ENCODE measurements around the gene ADAMTS8.

ADAMTS8 gene

DNA sequence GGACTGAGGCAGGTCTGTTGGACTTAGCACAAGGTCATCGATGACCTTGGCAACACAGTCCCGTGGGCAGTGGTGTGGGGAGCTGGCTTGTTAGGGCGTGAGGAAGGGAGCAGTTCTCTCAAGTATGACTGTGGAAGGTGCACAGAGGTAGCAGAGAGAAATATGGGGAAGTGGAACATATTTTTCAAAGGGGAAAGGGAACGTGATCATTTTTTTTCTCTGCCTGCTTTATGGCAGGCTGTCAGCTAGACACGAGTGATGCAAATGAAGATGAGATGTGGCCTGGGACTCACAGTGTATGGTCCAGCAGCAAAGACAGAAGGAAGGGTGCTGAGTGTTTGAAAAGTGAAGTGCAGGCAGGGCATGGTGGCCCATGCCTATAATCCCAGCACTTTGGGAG, 30.6 kb downstream of the ADAMTS8 start:
- DNase-seq (ENCODE audit: low read depth, low spot score), result no peak

GRCh38 chr11:130396965-130397364, 31.4 kb downstream of the ADAMTS8 start:
- DNase-seq (ENCODE audit: low read depth, low spot score), result no peak

DNA sequence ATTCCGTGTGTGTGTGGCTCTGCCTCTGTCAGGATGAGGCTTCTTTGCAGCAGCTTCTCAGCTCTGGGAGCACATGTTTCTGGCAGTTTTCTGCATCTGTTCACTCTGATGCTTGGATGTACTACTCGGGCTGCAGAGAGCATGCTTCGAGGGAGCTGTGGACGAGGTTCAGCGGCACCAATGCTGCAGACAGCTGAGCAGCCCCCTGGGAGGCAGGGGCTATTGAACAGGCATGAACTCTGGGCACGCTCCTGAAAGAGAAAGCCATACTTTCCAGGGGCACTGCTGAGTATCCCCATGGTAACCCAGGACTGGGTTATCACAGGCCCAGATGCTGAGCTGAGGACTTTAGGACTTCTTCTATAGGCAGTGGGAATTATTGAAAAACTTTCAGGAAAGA, 33.8 kb downstream of the ADAMTS8 start:
- DNase-seq (ENCODE audit: low read depth, low spot score), result no peak

DNA sequence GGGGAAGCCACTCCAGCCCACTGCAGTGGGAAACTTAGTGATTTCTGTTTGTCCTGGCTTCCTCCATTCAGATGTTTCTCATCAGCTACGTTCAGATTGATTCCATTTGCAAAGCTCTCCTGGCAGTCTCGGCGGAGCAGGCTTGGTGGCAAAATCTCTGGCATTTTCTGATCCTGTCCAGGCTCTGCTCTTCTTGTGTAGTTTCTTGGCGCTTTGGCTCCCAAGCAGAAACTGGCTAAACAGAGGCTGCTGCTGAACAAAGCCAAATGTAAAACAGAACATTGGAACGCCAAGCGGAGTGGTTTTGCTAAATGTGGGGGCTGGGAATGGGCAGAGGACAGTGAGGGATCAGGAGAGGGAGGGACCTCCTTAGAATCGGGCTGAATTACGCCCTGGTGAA, 36.7 kb downstream of the ADAMTS8 start:
- no peak for DNase-seq (ENCODE audit: low read depth, low spot score)

DNA sequence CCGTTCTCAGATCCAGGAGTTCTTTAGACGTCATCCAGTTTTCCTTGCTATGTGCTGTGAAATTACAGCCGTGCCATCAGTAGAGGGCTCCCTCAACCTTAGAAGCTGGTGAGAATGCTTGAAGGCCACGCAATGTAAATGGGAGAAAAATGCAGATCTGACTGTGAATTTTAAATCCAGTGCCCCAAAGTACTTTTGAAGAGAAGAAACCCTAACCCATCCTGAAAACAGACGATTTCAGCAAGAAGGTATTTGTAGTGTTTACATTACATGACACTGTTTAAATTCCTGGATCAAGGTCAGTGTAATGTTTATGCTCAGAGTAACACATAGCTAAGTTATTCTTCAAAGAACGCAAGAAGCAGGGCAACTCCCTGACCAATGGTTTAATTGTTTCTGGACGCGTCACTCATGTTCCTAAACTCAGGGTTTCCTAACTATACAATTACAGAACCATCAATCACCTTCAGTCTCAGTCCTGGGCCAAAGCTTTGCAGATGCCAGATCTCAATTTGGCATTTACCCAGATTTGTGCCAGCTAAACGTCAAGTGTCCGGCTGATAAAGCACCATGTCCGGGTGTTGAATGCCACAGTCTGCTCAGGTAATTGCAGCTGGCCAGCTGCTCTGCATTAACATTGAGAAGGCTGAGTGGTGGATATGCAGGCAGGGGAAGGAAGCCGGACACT, 38.2 kb downstream of the ADAMTS8 start:
- no peak for DNase-seq (ENCODE audit: low read depth, low spot score)

GRCh38 chr11:130389335-130389935, 39.0 kb downstream of the ADAMTS8 start:
- DNase-seq (ENCODE audit: low read depth, low spot score), result no peak

- no peak for DNase-seq (ENCODE audit: low read depth, low spot score)
Observed at GRCh38 chr11:130388607-130389205, 39.7 kb downstream of the ADAMTS8 start.

GRCh38 chr11:130386056-130386455, 42.4 kb downstream of the ADAMTS8 start:
- DNase-seq (ENCODE audit: low read depth, low spot score), result no peak

- peak; percentile 79 for DNase-seq (ENCODE audit: low read depth, low spot score)
Observed at GRCh38 chr11:130383344-130384211, 44.8 kb downstream of the ADAMTS8 start.

- DNase-seq (ENCODE audit: low read depth, low spot score), result no peak
Observed at GRCh38 chr11:130381317-130381716, 47.1 kb downstream of the ADAMTS8 start.

GRCh38 chr11:130380778-130381177, 47.6 kb downstream of the ADAMTS8 start:
- no peak for DNase-seq (ENCODE audit: low read depth, low spot score)

DNA sequence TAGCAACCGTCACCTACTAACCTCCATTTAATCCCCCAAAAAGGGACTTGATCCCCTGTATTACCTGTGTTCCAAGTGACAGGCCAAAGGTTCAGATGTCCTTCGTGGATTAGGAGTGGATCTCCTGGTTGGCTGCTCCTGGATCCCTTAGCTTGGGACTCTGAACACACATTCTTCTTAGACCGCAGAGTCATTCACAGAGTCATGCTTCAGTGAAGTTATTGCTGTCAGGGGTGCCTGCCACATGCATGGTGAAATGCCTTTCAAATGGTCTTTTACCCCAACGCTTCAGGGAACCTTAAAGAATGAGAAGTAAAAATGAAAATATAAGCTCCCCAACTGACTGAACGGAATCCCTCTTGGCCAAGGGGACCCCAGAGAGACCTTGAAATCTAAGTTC, 49.1 kb downstream of the ADAMTS8 start:
- no peak for DNase-seq (ENCODE audit: low read depth, low spot score)

GRCh38 chr11:130370845-130371590, 57.4 kb downstream of the ADAMTS8 start:
- no peak for DNase-seq (ENCODE audit: low read depth, low spot score)

GRCh38 chr11:130369713-130370112, 58.7 kb downstream of the ADAMTS8 start:
- no peak for DNase-seq (ENCODE audit: low read depth, low spot score)

- DNase-seq (ENCODE audit: low read depth, low spot score), result no peak
Observed at GRCh38 chr11:130369141-130369691, 59.2 kb downstream of the ADAMTS8 start.

DNA sequence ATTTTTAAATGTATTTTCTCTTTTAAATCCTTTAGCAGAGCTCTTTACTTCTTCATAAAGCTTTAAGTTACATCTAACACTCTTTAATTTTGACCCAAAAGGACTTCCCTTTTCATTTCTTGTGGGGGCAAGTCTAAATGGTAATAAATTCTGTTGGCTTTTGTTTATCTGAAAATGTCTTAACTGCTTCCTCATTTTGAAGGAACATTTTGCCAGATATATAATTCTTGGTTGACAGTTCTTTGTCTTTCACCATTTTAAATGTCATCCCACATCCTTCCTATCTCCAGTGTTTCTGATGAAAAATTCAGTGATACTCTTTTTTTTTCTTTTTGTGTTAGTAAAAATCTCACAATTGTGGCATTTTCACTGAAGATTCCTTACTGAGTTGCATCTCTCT, 69.0 kb downstream of the ADAMTS8 start:
- no peak for DNase-seq (ENCODE audit: low read depth, low spot score)

- DNase-seq (ENCODE audit: low read depth, low spot score), result no peak
Observed at GRCh38 chr11:130358398-130358797, 70.0 kb downstream of the ADAMTS8 start.

Measured in brain pericyte (primary cell).